ENCODE measurements around the gene ALLC.

ALLC gene

DNA sequence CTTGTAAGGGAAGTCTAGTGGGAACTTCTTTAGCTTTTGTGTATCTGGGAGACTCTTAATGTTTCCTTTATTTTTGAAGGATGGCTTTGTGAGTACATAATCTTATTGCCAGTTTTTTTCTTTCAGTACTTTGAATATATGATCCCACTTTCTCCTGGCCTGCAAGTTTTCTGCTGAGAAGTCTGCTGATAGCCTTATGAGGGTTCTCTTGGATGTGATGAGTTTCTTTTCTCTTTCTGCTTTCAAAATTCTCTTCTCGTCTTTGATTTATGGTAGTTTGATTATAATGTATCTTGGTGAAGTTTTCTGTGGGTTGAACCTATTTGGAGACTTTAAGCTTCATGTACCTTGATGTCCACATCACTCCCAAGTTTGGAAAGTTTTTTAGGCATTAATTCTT lies 35.0 kb upstream of the ALLC start:
- TF ChIP-seq, protein P1, sequence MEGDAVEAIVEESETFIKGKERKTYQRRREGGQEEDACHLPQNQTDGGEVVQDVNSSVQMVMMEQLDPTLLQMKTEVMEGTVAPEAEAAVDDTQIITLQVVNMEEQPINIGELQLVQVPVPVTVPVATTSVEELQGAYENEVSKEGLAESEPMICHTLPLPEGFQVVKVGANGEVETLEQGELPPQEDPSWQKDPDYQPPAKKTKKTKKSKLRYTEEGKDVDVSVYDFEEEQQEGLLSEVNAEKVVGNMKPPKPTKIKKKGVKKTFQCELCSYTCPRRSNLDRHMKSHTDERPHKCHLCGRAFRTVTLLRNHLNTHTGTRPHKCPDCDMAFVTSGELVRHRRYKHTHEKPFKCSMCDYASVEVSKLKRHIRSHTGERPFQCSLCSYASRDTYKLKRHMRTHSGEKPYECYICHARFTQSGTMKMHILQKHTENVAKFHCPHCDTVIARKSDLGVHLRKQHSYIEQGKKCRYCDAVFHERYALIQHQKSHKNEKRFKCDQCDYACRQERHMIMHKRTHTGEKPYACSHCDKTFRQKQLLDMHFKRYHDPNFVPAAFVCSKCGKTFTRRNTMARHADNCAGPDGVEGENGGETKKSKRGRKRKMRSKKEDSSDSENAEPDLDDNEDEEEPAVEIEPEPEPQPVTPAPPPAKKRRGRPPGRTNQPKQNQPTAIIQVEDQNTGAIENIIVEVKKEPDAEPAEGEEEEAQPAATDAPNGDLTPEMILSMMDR (IDR thresholded peaks at IDR 0.05; ENCODE audit: low read depth, low read length) = no peak
- no peak for DNase-seq (ENCODE audit: extremely low read depth, low read depth)

- TF ChIP-seq, protein P1 (IDR thresholded peaks at IDR 0.05; ENCODE audit: low read depth, low read length) = no peak
- no peak for DNase-seq (ENCODE audit: extremely low read depth, low read depth)
Observed at GRCh38 chr2:3624059-3624794, 33.8 kb upstream of the ALLC start.

DNA sequence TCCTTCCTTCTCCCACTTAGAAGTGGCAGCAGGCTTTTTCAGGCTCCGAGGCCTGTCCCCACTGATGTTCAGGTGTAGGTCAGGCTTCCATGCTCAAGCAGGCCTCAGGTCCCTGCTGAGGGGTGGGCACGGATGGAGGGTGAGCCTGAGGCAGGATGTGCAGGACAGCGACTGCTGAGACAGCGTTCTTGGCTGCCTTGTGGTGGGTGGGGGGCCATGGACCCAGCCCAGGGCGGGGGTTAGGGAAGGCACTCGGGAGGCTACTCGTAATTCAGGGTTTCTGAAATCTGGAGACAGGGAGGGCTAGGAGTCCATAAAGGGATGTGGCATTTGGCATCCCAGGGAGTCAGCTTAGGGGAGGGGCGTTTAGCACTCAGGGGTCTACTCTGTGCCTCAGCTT lies 32.8 kb upstream of the ALLC start:
- no peak for DNase-seq (ENCODE audit: extremely low read depth, low read depth)
- TF ChIP-seq, protein P1 (IDR thresholded peaks at IDR 0.05; ENCODE audit: low read depth, low read length) = no peak

DNA sequence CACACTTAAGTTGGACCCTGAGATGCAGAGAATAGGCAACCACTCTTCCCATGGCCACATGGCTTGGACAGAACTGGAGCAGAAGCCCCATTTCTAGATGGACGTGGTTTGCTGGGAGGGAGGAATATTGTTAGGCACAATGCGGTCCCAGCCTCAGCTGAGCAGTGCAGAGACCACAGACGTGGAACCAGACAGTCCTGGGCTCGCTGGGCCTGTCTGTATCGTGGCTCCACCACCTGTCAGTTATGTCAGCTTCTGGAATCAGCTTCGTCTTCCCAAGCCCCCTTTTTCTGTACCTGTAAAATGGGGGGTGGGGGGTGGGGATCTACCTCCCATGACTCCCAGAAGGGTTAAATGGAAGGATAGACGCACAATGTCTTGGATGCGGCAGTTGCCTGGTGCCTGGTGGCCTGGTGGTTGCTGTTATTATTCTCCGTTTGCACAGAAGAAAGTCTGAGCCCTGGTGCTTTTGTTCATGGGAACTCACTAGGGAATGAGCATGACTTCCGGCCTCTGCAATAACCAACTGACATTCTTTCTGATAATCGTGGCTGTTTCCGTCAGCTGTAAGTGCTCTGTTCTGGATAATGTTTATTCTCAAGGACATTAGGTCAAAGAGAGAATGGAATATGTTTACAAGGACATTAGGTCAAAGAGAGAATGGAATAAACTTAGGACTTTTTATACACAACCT lies 31.7 kb upstream of the ALLC start:
- TF ChIP-seq, protein P1 (IDR thresholded peaks at IDR 0.05; ENCODE audit: low read depth, low read length) = no peak
- no peak for DNase-seq (ENCODE audit: extremely low read depth, low read depth)

GRCh38 chr2:3626812-3627499 lies 31.0 kb upstream of the ALLC start:
- TF ChIP-seq, protein P1 (IDR thresholded peaks at IDR 0.05; ENCODE audit: low read depth, low read length) = no peak
- no peak for DNase-seq (ENCODE audit: extremely low read depth, low read depth)

DNA sequence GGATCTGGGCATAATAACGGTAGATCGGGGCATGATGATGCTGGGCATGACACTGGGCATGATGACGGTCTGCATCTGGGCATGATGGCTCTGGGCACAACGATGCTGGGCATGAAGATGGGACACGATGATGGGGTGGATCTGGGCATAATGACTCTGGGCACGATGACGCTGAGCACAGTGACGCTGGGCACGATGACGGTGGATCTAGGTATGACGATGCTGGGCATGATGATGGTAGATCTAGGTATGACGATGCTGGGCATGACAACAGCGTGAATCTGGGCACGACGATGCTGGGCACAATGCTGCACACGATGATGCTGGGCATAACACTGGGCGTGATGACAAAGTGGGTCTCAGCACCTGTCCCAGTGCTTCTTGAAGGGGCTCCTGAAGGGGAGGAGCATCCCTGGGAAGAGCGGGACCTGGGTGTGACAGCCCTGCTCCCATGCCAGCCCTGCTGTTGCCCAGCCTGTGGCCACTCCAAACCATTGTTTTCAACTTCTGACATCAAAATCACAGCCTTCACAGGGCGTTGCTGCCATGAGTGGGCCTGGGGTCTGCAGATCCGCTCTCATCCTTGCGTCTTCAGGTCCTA lies 30.4 kb upstream of the ALLC start:
- no peak for DNase-seq (ENCODE audit: extremely low read depth, low read depth)
- TF ChIP-seq, protein P1 (IDR thresholded peaks at IDR 0.05; ENCODE audit: low read depth, low read length) = no peak
